SK-N-SH treated with all-trans-retinoic acid at 6 μM for 48 hours (cell line): Measurements from ENCODE around the gene ACOT6.
"Not testable (repeated sequence)": the region's sequence is repeated elsewhere in the genome, so short reads cannot be mapped to it uniquely, and the experiment has no call there.

ENCODE experiments used
- CSRNP3 ChIP-seq: fragments of 250-450 bp; sonication (Bioruptor Pico); IDR thresholded peaks from 2 replicates; pipeline ENCODE4 v1.5.1; 2021; ENCODE audit warnings: mild to moderate bottlenecking, moderate library complexity
- RARB ChIP-seq: fragments of 250-450 bp; sonication (Bioruptor Pico); IDR thresholded peaks from 2 replicates; pipeline ENCODE4 v1.8.0; 2021; ENCODE audit warnings: mild to moderate bottlenecking, moderate library complexity
- ZFP3 ChIP-seq: fragments of 250-450 bp; sonication (Bioruptor Pico); IDR thresholded peaks from 2 replicates; pipeline ENCODE4 v1.5.0; 2020; ENCODE audit warnings: mild to moderate bottlenecking, moderate library complexity
- ZFP30 ChIP-seq: fragments of 450-650 bp; formaldehyde crosslinking; IDR thresholded peaks from 2 replicates; pipeline ENCODE4 v1.5.0; 2022; ENCODE audit warnings: mild to moderate bottlenecking, moderate library complexity
- ZNF70 ChIP-seq: fragments of 450-650 bp; formaldehyde crosslinking; IDR thresholded peaks from 2 replicates; pipeline ENCODE4 v1.5.0; 2020; ENCODE audit warnings: mild to moderate bottlenecking, moderate library complexity

GRCh38 chr14:73636355-73636754 is 24.0 kb downstream of the ACOT6 start:
- TF ChIP-seq ZNF70 (CRISPR knock-in tag); ZFP3 (CRISPR knock-in tag); RARB (CRISPR knock-in tag); CSRNP3 (CRISPR knock-in tag); ZFP30: not testable (repeated sequence)
